Measurements from ENCODE around the gene ZKSCAN3. TPM values are rescaled to one million over a fixed set of nuclear protein-coding genes. Genes with fewer than 3 reads are reported as not detected.
"Not testable (repeated sequence)": the region's sequence is repeated elsewhere in the genome, so short reads cannot be mapped to it uniquely, and the experiment has no call there.

The ZKSCAN3 gene
- total RNA-seq, 5 donors from 2014 or later (not counting 1 experiment from before 2014, with no cell fraction given): 4.0 to 11.9 (median 10.5) TPM

DNA sequence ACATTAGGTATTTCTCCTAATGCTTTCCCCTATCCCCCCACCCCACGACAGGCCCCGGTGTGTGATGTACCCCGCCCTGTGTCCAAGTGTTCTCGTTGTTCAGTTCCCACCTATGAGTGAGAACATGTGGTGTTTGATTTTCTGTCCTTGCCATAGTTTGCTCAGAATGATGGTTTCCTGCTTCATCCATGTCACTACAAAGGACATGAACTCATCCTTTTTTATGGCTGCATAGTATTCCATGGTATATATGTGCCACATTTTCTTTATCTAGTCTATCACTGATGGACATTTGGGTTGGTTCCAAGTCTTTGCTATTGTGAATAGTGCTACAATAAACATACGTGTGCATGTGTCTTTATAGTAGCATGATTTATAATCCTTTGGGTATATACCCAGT is 54.2 kb downstream of the ZKSCAN3 start:
- H3K9me3 Mint-ChIP-seq; H3K36me3 Mint-ChIP-seq; CTCF ChIA-PET; H3K4me1 ChIP-seq (ENCODE audit: control insufficient read depth in 1 of 2, extremely low read depth in 1 of 2, insufficient read depth in 2 of 2, low read length in 2 of 2); ATAC-seq (replicated peaks in 1 of 4); H3K9me3 ChIP-seq; H3K27me3 ChIP-seq (replicated peaks in 1 of 2; ENCODE audit: control insufficient read depth in 2 of 2, extremely low read depth in 1 of 2, insufficient read depth in 2 of 2, low read length in 1 of 2); H3K4me3 ChIP-seq (ENCODE audit: control insufficient read depth in 1 of 2, extremely low read depth in 1 of 2, low read length in 1 of 2); H3K27ac Mint-ChIP-seq; DNase-seq; H3K4me3 Mint-ChIP-seq; H3K27ac ChIP-seq (ENCODE audit: low read length); H3K36me3 ChIP-seq (ENCODE audit: control insufficient read depth in 2 of 2, extremely low read depth in 1 of 2, insufficient read depth in 1 of 2, low read length in 1 of 2): not testable (repeated sequence)
- POLR2A ChIA-PET: interaction anchor here in 1 of 2 donors (0.7 kb wide), 1 partner anchor 372 kb away, joined by 3 read pairs; no protein-coding TSS in a partner anchor
- Mint-ChIP-seq H3K27me3 (peaks cover 29 to 31% of the 10 kb centered on the region in 2 donors), H3K4me1 (peaks cover 7 to 10% (median 7%) of the 10 kb centered on the region in 3 donors)
- no CpG with 5 or more reads among the region's 5 CpGs for WGBS (ENCODE audit: insufficient coverage)

DNA sequence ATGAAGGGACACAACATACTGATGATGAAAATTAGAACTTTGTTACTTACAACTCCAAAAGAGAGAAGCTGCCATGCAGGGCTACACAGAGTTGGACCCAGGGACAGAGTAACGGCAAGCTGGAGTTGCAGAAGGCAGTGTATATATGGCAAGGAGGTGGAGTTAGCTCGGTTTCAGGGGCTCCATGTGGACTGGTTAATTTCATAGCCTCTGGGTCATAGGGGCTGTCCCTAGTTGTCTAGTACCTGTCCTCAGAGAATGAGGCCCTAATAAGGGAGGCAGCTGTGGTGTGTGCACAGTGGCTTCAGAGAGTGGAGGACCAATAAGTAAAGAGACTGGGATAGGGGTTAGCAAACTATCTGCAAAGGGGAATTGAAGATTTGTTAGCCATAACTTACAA is 57.7 kb downstream of the ZKSCAN3 start:
- Mint-ChIP-seq H3K4me1 (no peaks in the 10 kb centered on the region), H3K36me3 (no peaks in the 10 kb centered on the region), H3K9me3 (peaks cover 0 to 5% (median 0%) of the 10 kb centered on the region in 3 donors), H3K27me3 (peaks cover 27 to 48% of the 10 kb centered on the region in 2 donors), H3K27ac (no peak overlapping the region), H3K4me3 (no peak overlapping the region)
- DNase-seq (no peak), ATAC-seq (replicated peaks in 1 of 4) (no peak)
- no peaks in the 10 kb centered on the region for H3K4me1 ChIP-seq (ENCODE audit: control insufficient read depth in 1 of 2, extremely low read depth in 1 of 2, insufficient read depth in 2 of 2, low read length in 2 of 2)
- H3K9me3 ChIP-seq: no peaks in the 10 kb centered on the region
- 79% methylated on average over 2 of the region's 2 CpGs for WGBS (ENCODE audit: insufficient coverage)
- H3K27ac ChIP-seq (ENCODE audit: low read length): no peak overlapping the region
- POLR2A ChIA-PET: no interaction called here
- H3K27me3 ChIP-seq (replicated peaks in 1 of 2; ENCODE audit: control insufficient read depth in 2 of 2, extremely low read depth in 1 of 2, insufficient read depth in 2 of 2, low read length in 1 of 2): no peaks in the 10 kb centered on the region
- no peak overlapping the region for H3K4me3 ChIP-seq (ENCODE audit: control insufficient read depth in 1 of 2, extremely low read depth in 1 of 2, low read length in 1 of 2)
- CTCF ChIA-PET: no interaction called here
- H3K36me3 ChIP-seq (ENCODE audit: control insufficient read depth in 2 of 2, extremely low read depth in 1 of 2, insufficient read depth in 1 of 2, low read length in 1 of 2): no peaks in the 10 kb centered on the region

- 100% methylated on average over 1 of the region's 5 CpGs for WGBS (ENCODE audit: insufficient coverage)
- Histone ChIP-seq H3K27ac (ENCODE audit: low read length) (no peak overlapping the region), H3K36me3 (ENCODE audit: control insufficient read depth in 2 of 2, extremely low read depth in 1 of 2, insufficient read depth in 1 of 2, low read length in 1 of 2) (no peaks in the 10 kb centered on the region), H3K9me3 (no peaks in the 10 kb centered on the region), H3K4me1 (ENCODE audit: control insufficient read depth in 1 of 2, extremely low read depth in 1 of 2, insufficient read depth in 2 of 2, low read length in 2 of 2) (no peaks in the 10 kb centered on the region), H3K4me3 (ENCODE audit: control insufficient read depth in 1 of 2, extremely low read depth in 1 of 2, low read length in 1 of 2) (no peak overlapping the region), H3K27me3 (replicated peaks in 1 of 2; ENCODE audit: control insufficient read depth in 2 of 2, extremely low read depth in 1 of 2, insufficient read depth in 2 of 2, low read length in 1 of 2) (no peaks in the 10 kb centered on the region)
- DNase-seq: no peak
- Mint-ChIP-seq H3K4me3 (no peak overlapping the region), H3K27me3 (peaks cover 27 to 48% of the 10 kb centered on the region in 2 donors), H3K36me3 (no peaks in the 10 kb centered on the region), H3K27ac (no peak overlapping the region), H3K4me1 (no peaks in the 10 kb centered on the region), H3K9me3 (peaks cover 0 to 5% (median 0%) of the 10 kb centered on the region in 3 donors)
- POLR2A ChIA-PET: interaction anchor here in 1 of 2 donors (0.6 kb wide), 1 partner anchor 376 kb away, joined by 3 read pairs; no protein-coding TSS in a partner anchor
- CTCF ChIA-PET: interaction anchor here in 1 of 2 donors (0.6 kb wide), 1 partner anchor 15 kb away, joined by 3 read pairs; no protein-coding TSS in a partner anchor
- ATAC-seq (replicated peaks in 1 of 4): no peak
Measured at GRCh38 chr6:28408076-28408802, 58.5 kb downstream of the ZKSCAN3 start.

DNA sequence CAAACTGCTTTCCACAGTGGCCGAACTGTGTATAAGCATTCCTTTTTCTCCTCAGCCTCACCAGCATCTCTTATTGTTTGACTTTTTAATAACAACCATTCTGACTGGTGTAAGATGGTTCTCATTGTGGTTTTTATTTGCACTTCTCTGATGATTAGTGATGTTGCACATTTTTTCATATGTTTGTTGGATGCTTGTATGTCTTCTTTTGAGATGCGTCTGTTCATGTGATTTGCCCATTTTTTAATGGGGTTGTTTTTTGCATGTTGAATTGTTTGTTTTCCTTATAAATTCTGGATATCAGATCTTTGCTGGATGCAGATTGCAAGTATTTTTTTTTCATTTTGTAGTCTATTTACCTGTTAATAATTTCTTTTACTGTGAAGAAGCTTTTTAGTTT is 61.0 kb downstream of the ZKSCAN3 start:
- Histone ChIP-seq H3K4me3 (ENCODE audit: control insufficient read depth in 1 of 2, extremely low read depth in 1 of 2, low read length in 1 of 2) (no peak overlapping the region), H3K36me3 (ENCODE audit: control insufficient read depth in 2 of 2, extremely low read depth in 1 of 2, insufficient read depth in 1 of 2, low read length in 1 of 2) (no peaks in the 10 kb centered on the region), H3K4me1 (ENCODE audit: control insufficient read depth in 1 of 2, extremely low read depth in 1 of 2, insufficient read depth in 2 of 2, low read length in 2 of 2) (no peaks in the 10 kb centered on the region), H3K27me3 (replicated peaks in 1 of 2; ENCODE audit: control insufficient read depth in 2 of 2, extremely low read depth in 1 of 2, insufficient read depth in 2 of 2, low read length in 1 of 2) (no peaks in the 10 kb centered on the region), H3K9me3 (no peaks in the 10 kb centered on the region), H3K27ac (ENCODE audit: low read length) (no peak overlapping the region)
- Mint-ChIP-seq H3K9me3 (peaks cover 0 to 5% (median 0%) of the 10 kb centered on the region in 3 donors), H3K4me3 (no peak overlapping the region), H3K27ac (no peak overlapping the region), H3K36me3 (no peaks in the 10 kb centered on the region), H3K4me1 (no peaks in the 10 kb centered on the region), H3K27me3 (peaks cover 15 to 43% of the 10 kb centered on the region in 2 donors)
- DNase-seq: no peak
- WGBS (ENCODE audit: insufficient coverage): 100% methylated on average over 1 of the region's 2 CpGs
- ATAC-seq (replicated peaks in 1 of 4): no peak
- POLR2A ChIA-PET: no interaction called here
- CTCF ChIA-PET: no interaction called here

DNA sequence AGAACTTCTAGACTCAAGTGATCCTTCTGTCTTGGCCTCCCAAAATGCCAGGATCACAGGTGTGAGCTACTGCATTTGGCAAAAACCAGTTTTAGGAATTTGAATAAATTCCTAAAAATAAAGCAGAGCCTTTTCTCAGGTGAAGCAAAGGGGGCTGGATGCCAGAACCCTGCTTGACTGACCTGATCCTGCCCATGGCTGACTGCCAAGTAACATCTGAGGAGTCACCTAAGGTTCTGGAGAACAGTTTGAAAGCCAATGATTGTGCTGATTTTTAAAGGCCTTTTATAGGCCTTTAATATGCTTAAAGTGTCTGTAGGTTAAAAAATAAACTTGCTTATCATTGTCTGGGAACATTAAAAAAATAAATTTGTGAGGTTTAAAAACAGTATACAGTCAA is 63.9 kb downstream of the ZKSCAN3 start:
- H3K4me1 ChIP-seq (ENCODE audit: control insufficient read depth in 1 of 2, extremely low read depth in 1 of 2, insufficient read depth in 2 of 2, low read length in 2 of 2): no peaks in the 10 kb centered on the region
- ATAC-seq (replicated peaks in 1 of 4) (no peak), DNase-seq (no peak)
- H3K9me3 ChIP-seq: no peaks in the 10 kb centered on the region
- Mint-ChIP-seq H3K9me3 (peaks cover 0 to 5% (median 0%) of the 10 kb centered on the region in 3 donors), H3K4me1 (no peaks in the 10 kb centered on the region), H3K36me3 (no peaks in the 10 kb centered on the region), H3K27ac (no peak overlapping the region), H3K4me3 (no peak overlapping the region), H3K27me3 (peaks cover 6 to 31% of the 10 kb centered on the region in 2 donors)
- CTCF ChIA-PET: no interaction called here
- H3K27ac ChIP-seq (ENCODE audit: low read length): no peak overlapping the region
- no peaks in the 10 kb centered on the region for H3K27me3 ChIP-seq (replicated peaks in 1 of 2; ENCODE audit: control insufficient read depth in 2 of 2, extremely low read depth in 1 of 2, insufficient read depth in 2 of 2, low read length in 1 of 2)
- H3K36me3 ChIP-seq (ENCODE audit: control insufficient read depth in 2 of 2, extremely low read depth in 1 of 2, insufficient read depth in 1 of 2, low read length in 1 of 2): no peaks in the 10 kb centered on the region
- POLR2A ChIA-PET: interaction anchor here in 1 of 2 donors (0.5 kb wide), 1 partner anchor 55 kb away, joined by 5 read pairs; no protein-coding TSS in a partner anchor
- no peak overlapping the region for H3K4me3 ChIP-seq (ENCODE audit: control insufficient read depth in 1 of 2, extremely low read depth in 1 of 2, low read length in 1 of 2)

Other genes starting within 250 kb of the ZKSCAN3 start
- gene ZSCAN16, start 225.3 kb upstream of the ZKSCAN3 start, total RNA-seq: 10 to 100 TPM in 3 of 5 donors, 1 to 10 TPM in 2; 5.9 to 13.1 (median 10.7) TPM
- 10 to 100 TPM; 23.3 to 35.7 (median 35.0) TPM for gene ZKSCAN8, start 208.1 kb upstream of the ZKSCAN3 start, total RNA-seq
- gene ZSCAN9, start 124.7 kb upstream of the ZKSCAN3 start, total RNA-seq: 1 to 10 TPM; 1.5 to 4.2 (median 3.0) TPM
- gene ZKSCAN4, start 97.7 kb upstream of the ZKSCAN3 start, total RNA-seq: 10 to 100 TPM in 3 of 5 donors, 1 to 10 TPM in 2; 2.9 to 12.4 (median 10.1) TPM
- gene NKAPL, start 90.7 kb upstream of the ZKSCAN3 start, total RNA-seq: under 1 TPM in 1 of 5 donors, not detected in 4; 0.32 TPM
- 10 to 100 TPM in 4 of 5 donors, 1 to 10 TPM in 1; 9.0 to 20.4 (median 19.2) TPM for gene ZSCAN26, start 82.8 kb upstream of the ZKSCAN3 start, total RNA-seq
- gene PGBD1, start 68.4 kb upstream of the ZKSCAN3 start, total RNA-seq: 1 to 10 TPM; 1.1 to 2.0 (median 1.2) TPM
- 1 to 10 TPM in 3 of 5 donors, under 1 TPM in 2; 0.79 to 1.5 (median 1.1) TPM for gene ZSCAN31, start 13.8 kb upstream of the ZKSCAN3 start, total RNA-seq
- gene ZSCAN12, start 49.8 kb downstream of the ZKSCAN3 start, total RNA-seq: 1 to 10 TPM; 3.8 to 8.2 (median 6.8) TPM
- 1 to 10 TPM; 1.3 to 3.5 (median 1.7) TPM for gene ZSCAN23, start 93.5 kb downstream of the ZKSCAN3 start, total RNA-seq
- gene GPX6, start 165.8 kb downstream of the ZKSCAN3 start, total RNA-seq: not detected
- not detected for gene GPX5, start 175.9 kb downstream of the ZKSCAN3 start, total RNA-seq

Measured in T-cell (primary cell).